HAP-1 (cell line): Measurements from ENCODE around the gene MCRIP2.
A peak's percentile ranks its signal among the peaks of the same experiment; 100 is the strongest.

Experiments
- DNase-seq, 2 experiments: peaks; one replicate each; pipeline ENCODE4 v3.0.0-alpha.2; 2016 to 2020; ENCODE audit warnings: low spot score in 2 of 2
- H3K27me3 ChIP-seq: fragments of 250-450 bp; sonication (Bioruptor Pico); 2 replicates; pipeline ENCODE4 v1.5.1; 2020; ENCODE audit warnings: low read depth, mild to moderate bottlenecking, moderate library complexity
- H3K36me3 ChIP-seq: fragments of 250-450 bp; sonication (Bioruptor Pico); replicated peaks from 2 replicates; pipeline ENCODE4 v1.5.1; 2020; ENCODE audit warnings: mild to moderate bottlenecking
- H3K4me1 ChIP-seq: fragments of 250-450 bp; sonication (Bioruptor Pico); 2 replicates; pipeline ENCODE4 v1.5.1; 2020; ENCODE audit warnings: mild to moderate bottlenecking
- H3K4me3 ChIP-seq: fragments of 250-450 bp; sonication (Bioruptor Pico); 2 replicates; pipeline ENCODE4 v1.5.1; 2020; ENCODE audit warnings: mild to moderate bottlenecking, moderate library complexity
- H3K9me3 ChIP-seq: fragments of 250-450 bp; sonication (Bioruptor Pico); 2 replicates; pipeline ENCODE4 v1.5.1; 2020; ENCODE audit warnings: mild to moderate bottlenecking, moderate library complexity
- in situ Hi-C: fragments of 300-500 bp; cut with MboI; formaldehyde crosslinking; loops from 3 replicates; pipeline ENCODE4 v1.14.3; 2020; ENCODE audit warnings: low sequenced_read_pairs, inconsistent platforms, mixed read lengths

MCRIP2 gene

GRCh38 chr16:670485-671352 is 29.1 kb downstream of the MCRIP2 start:
- peaks cover 54% of the 10 kb centered on the region for H3K36me3 ChIP-seq
- no peaks in the 10 kb centered on the region for H3K9me3 ChIP-seq
- peaks cover 7% of the 10 kb centered on the region for H3K4me1 ChIP-seq
- H3K4me3 ChIP-seq, result no peak overlapping the region
- DNase-seq, result no peak
- in situ Hi-C loops, result no loop called here
- no peaks in the 10 kb centered on the region for H3K27me3 ChIP-seq

- in situ Hi-C loops, result no loop called here
- H3K9me3 ChIP-seq, result no peaks in the 10 kb centered on the region
- H3K36me3 ChIP-seq, result peaks cover 54% of the 10 kb centered on the region
- H3K4me1 ChIP-seq, result peaks cover 7% of the 10 kb centered on the region
- H3K4me3 ChIP-seq, result no peak overlapping the region
- H3K27me3 ChIP-seq, result no peaks in the 10 kb centered on the region
- no peak for DNase-seq
These were observed 29.9 kb downstream of the MCRIP2 start for GRCh38 chr16:671353-672131.

GRCh38 chr16:672371-672770 is 30.7 kb downstream of the MCRIP2 start:
- H3K36me3 ChIP-seq, result peaks cover 54% of the 10 kb centered on the region
- H3K4me1 ChIP-seq, result peaks cover 7% of the 10 kb centered on the region
- no peaks in the 10 kb centered on the region for H3K27me3 ChIP-seq
- no peaks in the 10 kb centered on the region for H3K9me3 ChIP-seq
- in situ Hi-C loops, result no loop called here
- no peak for DNase-seq
- H3K4me3 ChIP-seq, result no peak overlapping the region

GRCh38 chr16:672851-673250 is 31.2 kb downstream of the MCRIP2 start:
- no peak overlapping the region for H3K4me3 ChIP-seq
- no peaks in the 10 kb centered on the region for H3K9me3 ChIP-seq
- H3K27me3 ChIP-seq, result no peaks in the 10 kb centered on the region
- no peak for DNase-seq
- H3K4me1 ChIP-seq, result peaks cover 4% of the 10 kb centered on the region
- in situ Hi-C loops, result no loop called here
- H3K36me3 ChIP-seq, result peaks cover 54% of the 10 kb centered on the region

- Histone ChIP-seq H3K27me3 (no peaks in the 10 kb centered on the region), H3K36me3 (peaks cover 54% of the 10 kb centered on the region), H3K4me3 (no peak overlapping the region), H3K9me3 (no peaks in the 10 kb centered on the region), H3K4me1 (peaks cover 4% of the 10 kb centered on the region)
- DNase-seq, result no peak
- in situ Hi-C loops, result no loop called here
These were observed 31.9 kb downstream of the MCRIP2 start for GRCh38 chr16:673399-673991.

GRCh38 chr16:674214-674881 is 32.7 kb downstream of the MCRIP2 start:
- in situ Hi-C loops, result no loop called here
- Histone ChIP-seq H3K27me3 (no peaks in the 10 kb centered on the region), H3K4me3 (no peak overlapping the region), H3K4me1 (peaks cover 4% of the 10 kb centered on the region; the same call in 1 of the 2 replicates), H3K9me3 (no peaks in the 10 kb centered on the region), H3K36me3 (peaks cover 47% of the 10 kb centered on the region)
- DNase-seq, result no peak

- in situ Hi-C loops, result no loop called here
- Histone ChIP-seq H3K9me3 (no peaks in the 10 kb centered on the region), H3K36me3 (peaks cover 38% of the 10 kb centered on the region), H3K27me3 (no peaks in the 10 kb centered on the region), H3K4me1 (peaks cover 6% of the 10 kb centered on the region; the same call in 1 of the 2 replicates), H3K4me3 (no peak within 1 kb of the TSS)
- DNase-seq, result peak in 1 of 2 experiments; percentile 54
These were observed 33.6 kb downstream of the MCRIP2 start, which contains the start of gene RHBDL1 for GRCh38 chr16:674968-675883. RHBDL1 (plus strand) TSS chr16:675671; CDS start chr16:675791, 120 bp downstream.

- Histone ChIP-seq H3K4me1 (peaks cover 7% of the 10 kb centered on the region), H3K9me3 (no peaks in the 10 kb centered on the region), H3K36me3 (peaks cover 32% of the 10 kb centered on the region), H3K4me3 (no peak overlapping the region), H3K27me3 (no peaks in the 10 kb centered on the region)
- in situ Hi-C loops, result no loop called here
- no peak for DNase-seq
These were observed 34.4 kb downstream of the MCRIP2 start for GRCh38 chr16:675884-676564.

- H3K4me3 ChIP-seq, result no peak overlapping the region
- peaks cover 12% of the 10 kb centered on the region for H3K4me1 ChIP-seq
- no peaks in the 10 kb centered on the region for H3K9me3 ChIP-seq
- H3K27me3 ChIP-seq, result no peaks in the 10 kb centered on the region
- peaks cover 33% of the 10 kb centered on the region for H3K36me3 ChIP-seq
- DNase-seq, result no peak
- in situ Hi-C loops, result no loop called here
These were observed 34.9 kb downstream of the MCRIP2 start for GRCh38 chr16:676565-676902.

GRCh38 chr16:676913-677312 is 35.3 kb downstream of the MCRIP2 start:
- DNase-seq, result no peak
- in situ Hi-C loops, result no loop called here
- H3K9me3 ChIP-seq, result no peaks in the 10 kb centered on the region
- H3K4me3 ChIP-seq, result no peak overlapping the region
- H3K36me3 ChIP-seq, result peaks cover 36% of the 10 kb centered on the region
- peaks cover 16% of the 10 kb centered on the region for H3K4me1 ChIP-seq
- H3K27me3 ChIP-seq, result no peaks in the 10 kb centered on the region

- Histone ChIP-seq H3K4me3 (no peak overlapping the region), H3K9me3 (no peaks in the 10 kb centered on the region), H3K36me3 (peaks cover 36% of the 10 kb centered on the region), H3K27me3 (no peaks in the 10 kb centered on the region), H3K4me1 (peaks cover 19% of the 10 kb centered on the region)
- DNase-seq, result no peak
- in situ Hi-C loops, result no loop called here
These were observed 35.9 kb downstream of the MCRIP2 start for GRCh38 chr16:677316-678190.
